ENCODE results near the gene RRAS. TPM values are rescaled to one million over a fixed set of nuclear protein-coding genes. Genes with fewer than 3 reads are reported as not detected.
A peak's percentile ranks its signal among the peaks of the same experiment; 100 is the strongest.

RRAS gene
- total RNA-seq, 1 donor from 2014 or later, result 67.7 TPM

- peaks cover 2% of the 10 kb centered on the region for H3K36me3 Mint-ChIP-seq (ENCODE audit: unreplicated experiment)
- TF ChIP-seq, protein P1, sequence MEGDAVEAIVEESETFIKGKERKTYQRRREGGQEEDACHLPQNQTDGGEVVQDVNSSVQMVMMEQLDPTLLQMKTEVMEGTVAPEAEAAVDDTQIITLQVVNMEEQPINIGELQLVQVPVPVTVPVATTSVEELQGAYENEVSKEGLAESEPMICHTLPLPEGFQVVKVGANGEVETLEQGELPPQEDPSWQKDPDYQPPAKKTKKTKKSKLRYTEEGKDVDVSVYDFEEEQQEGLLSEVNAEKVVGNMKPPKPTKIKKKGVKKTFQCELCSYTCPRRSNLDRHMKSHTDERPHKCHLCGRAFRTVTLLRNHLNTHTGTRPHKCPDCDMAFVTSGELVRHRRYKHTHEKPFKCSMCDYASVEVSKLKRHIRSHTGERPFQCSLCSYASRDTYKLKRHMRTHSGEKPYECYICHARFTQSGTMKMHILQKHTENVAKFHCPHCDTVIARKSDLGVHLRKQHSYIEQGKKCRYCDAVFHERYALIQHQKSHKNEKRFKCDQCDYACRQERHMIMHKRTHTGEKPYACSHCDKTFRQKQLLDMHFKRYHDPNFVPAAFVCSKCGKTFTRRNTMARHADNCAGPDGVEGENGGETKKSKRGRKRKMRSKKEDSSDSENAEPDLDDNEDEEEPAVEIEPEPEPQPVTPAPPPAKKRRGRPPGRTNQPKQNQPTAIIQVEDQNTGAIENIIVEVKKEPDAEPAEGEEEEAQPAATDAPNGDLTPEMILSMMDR (IDR thresholded peaks at IDR 0.05), result no peak
- H3K4me3 Mint-ChIP-seq (ENCODE audit: unreplicated experiment), result peak overlapping the region; percentile 99
- H3K27ac Mint-ChIP-seq (ENCODE audit: unreplicated experiment), result peak overlapping the region; percentile 99
- H3K9me3 Mint-ChIP-seq (ENCODE audit: unreplicated experiment), result no peaks in the 10 kb centered on the region
- peak; percentile 91 for DNase-seq (ENCODE audit: extremely low spot score, unreplicated experiment)
- no peaks in the 10 kb centered on the region for H3K27me3 Mint-ChIP-seq (ENCODE audit: unreplicated experiment)
- peaks cover 38% of the 10 kb centered on the region for H3K4me1 Mint-ChIP-seq (ENCODE audit: unreplicated experiment)
Observed at GRCh38 chr19:49676136-49676783, 36.3 kb upstream of the RRAS start.

DNA sequence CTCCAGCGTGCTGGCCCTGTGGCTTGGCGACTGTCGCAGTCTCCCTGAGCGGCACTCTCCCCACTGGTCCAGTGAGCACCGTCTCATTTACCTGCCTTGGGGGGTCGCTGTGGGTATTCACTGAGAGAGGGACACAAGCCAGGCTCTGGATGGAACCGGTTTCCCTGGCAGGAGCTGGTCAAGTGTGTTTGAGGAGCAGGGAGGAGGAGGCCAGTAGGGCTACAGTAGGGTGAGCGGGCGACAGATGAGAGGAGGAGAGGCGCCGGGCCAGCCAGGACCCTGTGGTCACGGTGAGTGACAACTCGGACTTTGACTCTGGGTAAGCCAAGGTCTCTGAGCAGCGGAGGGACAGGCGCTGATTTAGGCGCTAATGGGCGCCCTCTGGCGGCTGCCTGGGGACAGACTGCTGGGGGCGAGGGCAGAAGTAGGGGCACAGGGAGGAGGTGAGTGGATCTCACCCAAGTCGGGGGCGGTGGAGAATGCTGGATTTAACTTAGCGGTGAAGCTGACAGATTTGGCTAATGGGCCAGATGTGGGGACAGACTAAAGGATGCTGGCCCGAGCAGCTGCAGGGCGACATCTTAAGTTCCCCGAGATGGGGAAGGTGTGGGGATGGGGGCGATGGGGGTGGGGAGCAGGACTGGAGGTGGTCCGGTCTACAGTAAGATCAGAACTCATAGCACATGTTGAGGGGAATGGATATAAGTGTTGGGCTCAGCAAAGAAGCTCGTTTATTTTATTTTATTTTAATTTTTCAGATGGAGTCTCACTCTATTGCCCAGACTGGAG lies 32.4 kb upstream of the RRAS start:
- Mint-ChIP-seq H3K27ac (ENCODE audit: unreplicated experiment) (peak overlapping the region; percentile 94), H3K36me3 (ENCODE audit: unreplicated experiment) (peaks cover 2% of the 10 kb centered on the region), H3K27me3 (ENCODE audit: unreplicated experiment) (no peaks in the 10 kb centered on the region), H3K4me3 (ENCODE audit: unreplicated experiment) (peak overlapping the region; percentile 39), H3K4me1 (ENCODE audit: unreplicated experiment) (peaks cover 14% of the 10 kb centered on the region), H3K9me3 (ENCODE audit: unreplicated experiment) (no peaks in the 10 kb centered on the region)
- TF ChIP-seq, protein P1 (IDR thresholded peaks at IDR 0.05), result peak; percentile 96
- DNase-seq (ENCODE audit: extremely low spot score, unreplicated experiment), result peak; percentile 94

- Mint-ChIP-seq H3K9me3 (ENCODE audit: unreplicated experiment) (no peaks in the 10 kb centered on the region), H3K4me3 (ENCODE audit: unreplicated experiment) (no peak overlapping the region), H3K4me1 (ENCODE audit: unreplicated experiment) (peaks cover 23% of the 10 kb centered on the region), H3K27ac (ENCODE audit: unreplicated experiment) (no peak overlapping the region), H3K27me3 (ENCODE audit: unreplicated experiment) (no peaks in the 10 kb centered on the region), H3K36me3 (ENCODE audit: unreplicated experiment) (peaks cover 2% of the 10 kb centered on the region)
- TF ChIP-seq, protein P1 (IDR thresholded peaks at IDR 0.05), result no peak
- DNase-seq (ENCODE audit: extremely low spot score, unreplicated experiment), result no peak
Observed at GRCh38 chr19:49669516-49669915, 29.6 kb upstream of the RRAS start.

- peaks cover 2% of the 10 kb centered on the region for H3K36me3 Mint-ChIP-seq (ENCODE audit: unreplicated experiment)
- H3K27ac Mint-ChIP-seq (ENCODE audit: unreplicated experiment), result peak overlapping the region; percentile 33
- peak overlapping the region; percentile 92 for H3K4me3 Mint-ChIP-seq (ENCODE audit: unreplicated experiment)
- peaks cover 34% of the 10 kb centered on the region for H3K4me1 Mint-ChIP-seq (ENCODE audit: unreplicated experiment)
- H3K27me3 Mint-ChIP-seq (ENCODE audit: unreplicated experiment), result no peaks in the 10 kb centered on the region
- TF ChIP-seq, protein P1 (IDR thresholded peaks at IDR 0.05), result no peak
- DNase-seq (ENCODE audit: extremely low spot score, unreplicated experiment), result no peak
- H3K9me3 Mint-ChIP-seq (ENCODE audit: unreplicated experiment), result no peaks in the 10 kb centered on the region
Observed at GRCh38 chr19:49667473-49667872, 27.5 kb upstream of the RRAS start.

- TF ChIP-seq, protein P1 (IDR thresholded peaks at IDR 0.05), result no peak
- no peaks in the 10 kb centered on the region for H3K27me3 Mint-ChIP-seq (ENCODE audit: unreplicated experiment)
- peaks cover 27% of the 10 kb centered on the region for H3K4me1 Mint-ChIP-seq (ENCODE audit: unreplicated experiment)
- H3K27ac Mint-ChIP-seq (ENCODE audit: unreplicated experiment), result peak overlapping the region; percentile 94
- no peaks in the 10 kb centered on the region for H3K9me3 Mint-ChIP-seq (ENCODE audit: unreplicated experiment)
- no peaks in the 10 kb centered on the region for H3K36me3 Mint-ChIP-seq (ENCODE audit: unreplicated experiment)
- DNase-seq (ENCODE audit: extremely low spot score, unreplicated experiment), result no peak
- peak overlapping the region; percentile 92 for H3K4me3 Mint-ChIP-seq (ENCODE audit: unreplicated experiment)
Observed at GRCh38 chr19:49666120-49666444, 26.1 kb upstream of the RRAS start.
